Muscle layer of colon (tissue), 2 donors: ENCODE data around the gene SORCS1.

Experiments used
- H3K27ac ChIP-seq: one replicate; pipeline ENCODE4 v1.7.0; 2013; ENCODE audit warnings: low read depth, mild to moderate bottlenecking, low read length, moderate library complexity
- H3K27me3 ChIP-seq, 2 donors: one replicate each; pipeline ENCODE4 v1.7.0; 2013; ENCODE audit warnings: low read length in 2 of 2, mild to moderate bottlenecking in 2 of 2; ENCODE audit not compliant: insufficient read depth in 2 of 2, control insufficient read depth in 1 of 2
- H3K36me3 ChIP-seq: one replicate; pipeline ENCODE4 v1.7.0; 2013; ENCODE audit warnings: mild to moderate bottlenecking, low read length; ENCODE audit not compliant: insufficient read depth
- H3K4me1 ChIP-seq: one replicate; pipeline ENCODE4 v1.7.0; 2013; ENCODE audit warnings: mild to moderate bottlenecking, low read length; ENCODE audit not compliant: insufficient read depth
- H3K4me3 ChIP-seq, 2 donors: one replicate each; pipeline ENCODE4 v1.7.0; 2013; ENCODE audit warnings: low read length in 2 of 2, low read depth in 1 of 2, mild to moderate bottlenecking in 1 of 2, moderate library complexity in 1 of 2
- H3K9ac ChIP-seq: one replicate; pipeline ENCODE4 v1.7.0; 2013; ENCODE audit warnings: low read length
- H3K9me3 ChIP-seq: one replicate; pipeline ENCODE4 v1.7.0; 2013; ENCODE audit warnings: mild to moderate bottlenecking, low read length
- donor health status: abdominal sarcoma.
- donor health status: Adenocarcinoma of cecum.

The SORCS1 gene

GRCh38 chr10:106746868-106747267 is 417.6 kb downstream of the SORCS1 start:
- H3K4me3 ChIP-seq, result no peak overlapping the region
- no peaks in the 10 kb centered on the region for H3K27me3 ChIP-seq
- H3K27ac ChIP-seq, result no peak overlapping the region
- H3K9ac ChIP-seq, result no peak overlapping the region
- no peaks in the 10 kb centered on the region for H3K4me1 ChIP-seq
- no peaks in the 10 kb centered on the region for H3K9me3 ChIP-seq
- H3K36me3 ChIP-seq, result no peaks in the 10 kb centered on the region

- Histone ChIP-seq H3K36me3 (no peaks in the 10 kb centered on the region), H3K4me1 (no peaks in the 10 kb centered on the region), H3K27me3 (no peaks in the 10 kb centered on the region), H3K9me3 (no peaks in the 10 kb centered on the region), H3K9ac (no peak overlapping the region), H3K27ac (no peak overlapping the region), H3K4me3 (no peak overlapping the region)
These were observed 423.4 kb downstream of the SORCS1 start for GRCh38 chr10:106741006-106741530.

- Histone ChIP-seq H3K4me3 (no peak overlapping the region), H3K9ac (no peak overlapping the region), H3K9me3 (no peaks in the 10 kb centered on the region), H3K36me3 (no peaks in the 10 kb centered on the region), H3K4me1 (no peaks in the 10 kb centered on the region), H3K27ac (no peak overlapping the region), H3K27me3 (no peaks in the 10 kb centered on the region)
These were observed 424.4 kb downstream of the SORCS1 start for GRCh38 chr10:106740071-106740470.

- H3K9me3 ChIP-seq, result no peaks in the 10 kb centered on the region
These were observed 430.3 kb downstream of the SORCS1 start for GRCh38 chr10:106734220-106734619.

GRCh38 chr10:106728232-106728631 is 436.3 kb downstream of the SORCS1 start:
- H3K4me1 ChIP-seq, result no peaks in the 10 kb centered on the region
- H3K9me3 ChIP-seq, result no peaks in the 10 kb centered on the region
- H3K4me3 ChIP-seq, result no peak overlapping the region
- no peaks in the 10 kb centered on the region for H3K27me3 ChIP-seq
- no peaks in the 10 kb centered on the region for H3K36me3 ChIP-seq
- no peak overlapping the region for H3K9ac ChIP-seq
- H3K27ac ChIP-seq, result no peak overlapping the region

More at GRCh38 chr10:106734220-106734619, 430.3 kb downstream of the SORCS1 start:
- Histone ChIP-seq H3K27ac (no peak overlapping the region), H3K9ac (no peak overlapping the region), H3K27me3 (no peaks in the 10 kb centered on the region), H3K36me3 (no peaks in the 10 kb centered on the region), H3K4me1 (no peaks in the 10 kb centered on the region), H3K4me3 (no peak overlapping the region)

GRCh38 chr10:106727170-106727569 is 437.3 kb downstream of the SORCS1 start:
- Histone ChIP-seq H3K9me3 (no peaks in the 10 kb centered on the region), H3K9ac (no peak overlapping the region)

GRCh38 chr10:106722524-106722923 is 442.0 kb downstream of the SORCS1 start:
- no peak overlapping the region for H3K9ac ChIP-seq
- no peaks in the 10 kb centered on the region for H3K4me1 ChIP-seq
- no peak overlapping the region for H3K27ac ChIP-seq
- H3K36me3 ChIP-seq, result no peaks in the 10 kb centered on the region
- no peaks in the 10 kb centered on the region for H3K27me3 ChIP-seq
- no peaks in the 10 kb centered on the region for H3K9me3 ChIP-seq
- no peak overlapping the region for H3K4me3 ChIP-seq

More at GRCh38 chr10:106727170-106727569, 437.3 kb downstream of the SORCS1 start:
- Histone ChIP-seq H3K36me3 (no peaks in the 10 kb centered on the region), H3K4me1 (no peaks in the 10 kb centered on the region), H3K4me3 (no peak overlapping the region), H3K27me3 (no peaks in the 10 kb centered on the region), H3K27ac (no peak overlapping the region)

- Histone ChIP-seq H3K36me3 (no peaks in the 10 kb centered on the region), H3K27ac (no peak overlapping the region), H3K27me3 (no peaks in the 10 kb centered on the region), H3K4me1 (peaks cover 3% of the 10 kb centered on the region), H3K9me3 (no peaks in the 10 kb centered on the region), H3K4me3 (no peak overlapping the region), H3K9ac (no peak overlapping the region)
These were observed 443.8 kb downstream of the SORCS1 start for GRCh38 chr10:106720683-106721082.

- Histone ChIP-seq H3K36me3 (no peaks in the 10 kb centered on the region), H3K9ac (no peak overlapping the region), H3K27ac (no peak overlapping the region), H3K4me1 (peaks cover 3% of the 10 kb centered on the region), H3K4me3 (no peak overlapping the region), H3K27me3 (no peaks in the 10 kb centered on the region), H3K9me3 (no peaks in the 10 kb centered on the region)
These were observed 448.1 kb downstream of the SORCS1 start for GRCh38 chr10:106716381-106716780.

- Histone ChIP-seq H3K36me3 (no peaks in the 10 kb centered on the region), H3K4me3 (no peak overlapping the region), H3K27ac (no peak overlapping the region), H3K27me3 (no peaks in the 10 kb centered on the region), H3K9me3 (no peaks in the 10 kb centered on the region), H3K9ac (no peak overlapping the region), H3K4me1 (peaks cover 3% of the 10 kb centered on the region)
These were observed 449.6 kb downstream of the SORCS1 start for GRCh38 chr10:106714734-106715555.

GRCh38 chr10:106713846-106714245 is 450.7 kb downstream of the SORCS1 start:
- no peaks in the 10 kb centered on the region for H3K9me3 ChIP-seq
- peaks cover 3% of the 10 kb centered on the region for H3K4me1 ChIP-seq
- no peak overlapping the region for H3K4me3 ChIP-seq
- H3K9ac ChIP-seq, result no peak overlapping the region
- H3K36me3 ChIP-seq, result no peaks in the 10 kb centered on the region
- no peak overlapping the region for H3K27ac ChIP-seq
- no peaks in the 10 kb centered on the region for H3K27me3 ChIP-seq

- no peak overlapping the region for H3K9ac ChIP-seq
- no peaks in the 10 kb centered on the region for H3K9me3 ChIP-seq
- peaks cover 3% of the 10 kb centered on the region for H3K4me1 ChIP-seq
- H3K4me3 ChIP-seq, result no peak overlapping the region
- no peaks in the 10 kb centered on the region for H3K27me3 ChIP-seq
- no peak overlapping the region for H3K27ac ChIP-seq
- H3K36me3 ChIP-seq, result no peaks in the 10 kb centered on the region
These were observed 451.5 kb downstream of the SORCS1 start for GRCh38 chr10:106712988-106713387.
